NOMO-1 (cell line): ENCODE measurements around the gene RAB11FIP2.

Experiments used
- DNase-seq, 2 experiments: peaks; one replicate each; lab custom pipeline; 2025; ENCODE audit not compliant: unreplicated experiment in 2 of 2; lab: John Stamatoyannopoulos, UW

Gene RAB11FIP2

GRCh38 chr10:118034791-118035261 is 11.9 kb downstream of the RAB11FIP2 start:
- no peak for DNase-seq

GRCh38 chr10:118033905-118034304 is 12.8 kb downstream of the RAB11FIP2 start:
- no peak for DNase-seq

GRCh38 chr10:118032564-118032963 is 14.2 kb downstream of the RAB11FIP2 start:
- no peak for DNase-seq

- no peak for DNase-seq
Measured at GRCh38 chr10:118031351-118032075, 15.2 kb downstream of the RAB11FIP2 start.

GRCh38 chr10:118028619-118029018 is 18.1 kb downstream of the RAB11FIP2 start:
- DNase-seq, result no peak

GRCh38 chr10:118027397-118027796 is 19.3 kb downstream of the RAB11FIP2 start:
- no peak for DNase-seq

GRCh38 chr10:118026936-118027335 is 19.8 kb downstream of the RAB11FIP2 start:
- DNase-seq, result no peak

- DNase-seq, result no peak
Measured at GRCh38 chr10:118020365-118020764, 26.4 kb downstream of the RAB11FIP2 start.

- DNase-seq, result no peak
Measured at GRCh38 chr10:118017850-118018249, 28.9 kb downstream of the RAB11FIP2 start.

GRCh38 chr10:118017071-118017740 is 29.5 kb downstream of the RAB11FIP2 start:
- DNase-seq, result no peak

- DNase-seq, result no peak
Measured at GRCh38 chr10:118012952-118013525, 33.7 kb downstream of the RAB11FIP2 start.

GRCh38 chr10:118007773-118008172 is 39.0 kb downstream of the RAB11FIP2 start:
- no peak for DNase-seq

GRCh38 chr10:118003126-118003525 is 43.6 kb downstream of the RAB11FIP2 start:
- DNase-seq, result no peak

GRCh38 chr10:118002581-118002980 is 44.2 kb downstream of the RAB11FIP2 start:
- DNase-seq, result no peak

GRCh38 chr10:117997673-117998072 is 49.1 kb downstream of the RAB11FIP2 start:
- no peak for DNase-seq

- no peak for DNase-seq
Measured at GRCh38 chr10:117996709-117997108, 50.0 kb downstream of the RAB11FIP2 start.

- no peak for DNase-seq
Measured at GRCh38 chr10:117994771-117995170, 52.0 kb downstream of the RAB11FIP2 start.

- no peak for DNase-seq
Measured at GRCh38 chr10:117993166-117993565, 53.6 kb downstream of the RAB11FIP2 start.

- DNase-seq, result no peak
Measured at GRCh38 chr10:117991701-117992100, 55.0 kb downstream of the RAB11FIP2 start.

GRCh38 chr10:117989962-117990361 is 56.8 kb downstream of the RAB11FIP2 start:
- no peak for DNase-seq

- no peak for DNase-seq
Measured at GRCh38 chr10:117988814-117989213, 57.9 kb downstream of the RAB11FIP2 start.
